Fibroblast of skin of abdomen (primary cell): Measurements from ENCODE around the gene ABHD11.
A peak's percentile ranks its signal among the peaks of the same experiment; 100 is the strongest.
"Not testable (repeated sequence)": the region's sequence is repeated elsewhere in the genome, so short reads cannot be mapped to it uniquely, and the experiment has no call there.

ENCODE experiments used
- DNase-seq: peaks from one replicate; pipeline ENCODE4 v3.0.0-alpha.2; 2013

ABHD11 gene

DNA sequence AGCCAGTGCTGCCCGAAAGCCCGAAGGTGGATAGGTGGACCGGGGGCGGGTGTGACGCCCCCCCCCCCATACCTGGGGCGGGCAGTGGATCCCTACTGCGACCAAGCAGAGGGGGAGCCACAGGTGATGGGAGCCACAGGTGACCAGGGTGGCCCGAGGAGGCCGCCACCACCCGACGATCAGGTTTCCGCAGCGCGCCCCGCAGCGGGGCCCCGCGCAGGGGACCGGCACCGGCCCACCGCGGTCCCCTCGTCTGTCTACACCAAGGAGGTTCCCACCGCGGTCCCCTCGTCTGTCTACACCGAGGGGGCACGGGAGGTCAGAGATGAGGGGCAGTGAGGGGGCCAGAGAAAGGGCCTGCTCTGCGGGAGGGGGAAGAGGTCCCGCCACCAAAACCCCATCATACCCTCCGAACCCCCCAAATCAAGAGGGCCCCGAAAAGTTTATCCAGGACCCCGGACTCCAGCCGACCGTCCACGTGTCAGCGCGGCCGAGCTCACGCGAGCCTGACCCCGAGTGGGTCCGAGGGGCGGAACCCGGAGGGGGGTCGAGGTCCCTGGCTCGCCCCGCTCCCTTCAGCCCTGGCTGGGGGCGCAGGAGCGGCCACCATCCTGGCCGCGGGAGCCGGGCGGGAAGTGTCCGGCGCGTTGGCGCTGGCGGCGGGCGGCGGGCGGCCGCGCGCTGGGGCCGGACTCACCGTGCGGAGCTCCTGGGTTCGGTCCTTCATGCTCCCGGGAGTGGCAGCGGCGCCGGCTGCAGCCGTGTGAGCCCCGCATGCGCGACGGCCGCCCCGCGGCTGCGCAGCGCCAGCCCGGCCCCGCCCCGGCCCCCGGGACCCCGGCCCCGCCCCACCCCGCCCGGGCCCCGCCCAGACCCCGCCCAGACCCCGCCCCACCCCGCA, 19.4 kb downstream of the ABHD11 start, which contains the start of gene STX1A:
TSS of gene STX1A (minus strand) at position 765 of the 901 bp plus-strand sequence. CDS start at position 727, 38 bp downstream.
- peak; percentile 71 for DNase-seq

DNA sequence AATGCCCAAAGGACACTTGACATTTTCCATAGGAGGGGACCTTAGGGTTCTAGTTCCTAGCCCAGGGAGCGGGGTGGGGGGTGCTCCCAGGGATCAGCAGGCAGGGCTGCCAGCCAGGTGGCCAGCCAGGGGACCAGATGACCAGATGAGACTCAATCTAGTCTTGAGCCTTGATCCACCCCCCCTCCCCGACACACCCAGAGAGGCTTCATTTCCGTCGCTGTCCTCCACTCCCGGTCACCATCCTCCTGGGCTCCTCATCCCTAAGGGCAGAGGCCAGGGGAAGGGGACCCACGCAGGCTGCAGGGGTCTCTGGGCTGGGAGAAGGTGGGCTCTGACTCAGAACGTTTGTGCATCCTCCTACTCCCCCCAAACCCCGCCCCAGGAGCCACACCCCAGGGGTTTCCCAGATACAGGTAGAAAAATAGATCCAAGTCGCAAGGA, 20.1 kb downstream of the ABHD11 start:
- DNase-seq = no peak

DNA sequence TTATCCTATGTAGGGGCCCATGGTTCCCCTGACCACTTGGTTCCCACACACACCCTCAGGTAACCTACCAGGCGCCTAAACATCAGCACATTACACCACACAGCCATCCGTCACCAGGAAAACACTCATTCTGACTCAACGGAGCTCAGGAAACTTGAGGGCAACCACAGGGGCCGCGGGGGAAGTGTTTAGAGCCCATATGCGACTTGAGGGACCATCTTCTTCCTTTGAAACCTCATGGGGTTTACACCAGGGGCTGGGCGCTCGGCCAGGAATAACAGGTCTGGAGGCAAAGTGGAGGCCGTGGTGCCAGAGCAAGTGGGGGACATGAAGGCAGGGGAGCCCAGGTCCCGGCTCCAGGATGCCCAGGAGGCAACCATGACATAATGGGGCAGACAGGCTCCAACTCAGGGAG, 20.6 kb downstream of the ABHD11 start:
- DNase-seq = peak; percentile 85

DNA sequence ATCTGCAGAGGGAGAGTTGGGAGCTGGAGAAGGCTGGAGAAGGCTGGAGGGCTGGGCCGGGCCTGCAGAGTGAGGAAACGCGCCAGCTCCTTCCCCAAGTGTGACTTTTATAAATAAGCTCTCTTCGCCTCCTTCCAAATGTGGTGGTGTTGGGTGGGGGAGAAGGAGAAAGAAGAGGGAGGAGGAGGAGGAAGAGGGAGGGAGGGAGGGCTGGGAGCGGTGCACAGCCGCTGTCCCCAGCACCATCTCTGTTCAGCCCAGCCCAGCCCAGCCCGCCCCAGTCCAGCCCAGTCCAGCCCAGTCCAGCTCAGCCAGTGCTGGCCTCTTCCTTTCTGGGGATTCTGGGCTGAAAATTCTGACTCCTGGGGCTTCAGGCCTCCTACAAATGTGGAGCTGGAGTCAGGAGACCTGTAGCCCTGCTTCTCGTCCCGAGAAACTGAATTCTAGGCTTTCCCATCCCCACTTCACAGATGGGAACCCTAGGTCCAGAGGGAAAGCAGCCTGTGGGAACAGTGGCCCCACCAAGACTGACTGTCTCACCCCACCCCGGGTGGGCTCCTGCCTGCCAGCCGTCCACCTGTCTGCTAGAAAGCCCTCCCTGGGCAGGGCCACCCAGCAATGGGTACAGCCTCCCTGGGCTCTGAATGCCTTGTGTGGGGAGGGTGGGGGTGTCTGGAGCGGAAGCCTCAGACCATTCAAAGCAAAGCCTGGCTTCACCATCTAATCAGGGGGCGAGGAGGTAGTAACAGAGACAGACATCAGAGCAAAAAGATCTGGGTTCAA, 21.4 kb downstream of the ABHD11 start:
- DNase-seq = peak; percentile 37

DNA sequence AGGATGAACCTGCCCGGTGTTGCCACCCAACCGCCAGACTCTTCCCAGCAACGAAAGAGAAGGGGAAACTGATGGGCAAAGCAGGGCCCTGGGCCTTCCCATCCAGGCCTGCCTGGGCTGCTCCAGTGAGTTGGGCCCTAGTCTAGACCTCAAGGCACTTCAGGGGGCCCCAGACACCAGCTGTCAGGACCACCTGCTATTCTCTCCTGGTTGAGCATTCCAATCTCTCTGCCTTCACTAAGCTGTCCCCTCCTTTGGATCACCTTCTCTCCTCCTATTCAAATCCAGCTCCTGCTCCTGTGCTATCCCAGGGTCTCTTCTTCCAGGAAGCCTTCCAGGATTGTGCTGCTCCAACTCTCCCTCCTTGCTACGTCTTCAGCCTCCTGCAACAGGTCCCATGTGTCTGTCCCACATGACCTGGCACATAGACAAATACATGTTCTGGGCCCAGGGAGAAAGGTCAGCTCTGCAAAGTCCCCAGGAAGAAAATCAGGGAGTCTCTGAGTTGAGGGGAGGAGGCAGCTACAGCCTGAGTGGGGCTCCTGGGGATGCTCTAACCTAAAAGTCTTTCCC, 22.2 kb downstream of the ABHD11 start:
- no peak for DNase-seq

DNA sequence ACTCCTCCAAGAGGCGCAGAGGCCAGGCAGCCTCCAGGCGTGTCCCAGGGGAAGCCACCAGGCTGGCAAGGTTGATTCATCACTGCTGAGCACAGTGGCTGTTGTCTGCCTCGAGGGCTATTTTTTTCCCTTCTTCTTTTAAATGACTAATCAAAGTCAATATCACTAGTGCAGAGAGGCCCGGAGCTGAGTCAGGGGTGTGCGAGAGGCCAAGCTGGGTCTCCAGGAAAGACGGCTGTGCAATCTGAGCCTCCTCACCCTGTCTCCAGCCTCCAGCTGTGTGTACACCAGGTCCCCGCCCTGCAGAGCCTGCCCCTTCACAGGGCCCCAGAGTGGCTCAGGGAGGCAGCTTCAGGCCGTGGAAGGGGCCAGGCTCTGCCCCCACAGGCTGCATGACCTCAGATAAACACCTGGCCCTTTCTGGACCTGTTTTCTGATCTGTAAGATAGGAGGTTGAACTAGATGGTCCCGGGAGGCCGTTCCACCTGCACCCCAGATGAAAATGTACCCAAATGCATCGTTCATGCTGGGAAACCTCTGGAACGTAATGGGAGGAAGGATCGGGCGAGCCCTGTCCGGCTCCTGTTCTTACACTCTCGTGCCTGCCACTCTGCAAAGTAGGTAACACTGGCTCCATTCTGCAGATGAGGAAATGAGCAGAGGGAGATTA, 22.8 kb downstream of the ABHD11 start:
- DNase-seq = peak; percentile 92

DNA sequence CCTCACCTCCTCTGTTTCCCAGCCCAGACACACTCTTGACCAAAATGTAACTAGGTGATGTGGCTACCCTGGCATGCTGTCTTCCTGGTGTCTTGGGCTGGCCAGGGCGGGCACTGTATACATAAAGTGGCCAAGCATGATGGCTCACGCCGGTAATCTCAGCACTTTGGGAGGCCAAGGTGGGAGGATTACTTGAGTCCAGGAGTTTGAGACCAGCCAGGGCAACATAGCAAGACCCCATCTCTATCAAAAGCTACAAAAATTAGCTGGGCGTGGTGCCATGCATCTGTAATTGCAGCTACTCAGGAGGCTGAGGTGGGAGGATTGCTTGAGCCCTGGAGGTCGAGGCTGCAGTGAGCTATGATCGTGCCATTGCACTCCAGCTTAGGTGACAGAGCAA, 25.3 kb downstream of the ABHD11 start:
- DNase-seq = not testable (repeated sequence)

DNA sequence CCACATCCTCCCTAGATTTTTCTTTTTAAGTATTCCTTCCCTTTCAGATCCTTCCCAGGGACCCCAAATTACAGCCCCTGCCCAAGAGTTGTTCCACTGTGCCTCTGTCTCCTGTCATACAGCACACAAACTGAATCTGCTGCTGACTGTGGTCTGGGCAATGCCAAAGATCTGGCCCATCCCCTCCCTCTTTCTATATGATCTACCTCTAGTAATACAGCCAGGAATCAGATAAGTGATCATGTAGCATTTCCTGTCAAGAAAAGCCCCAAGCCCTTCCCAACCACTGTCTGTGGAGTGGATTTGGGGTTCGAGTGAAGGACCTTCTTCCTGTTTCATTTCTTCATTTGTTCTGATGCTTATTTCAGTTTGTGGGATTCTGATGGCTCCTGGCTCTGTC, 25.8 kb downstream of the ABHD11 start:
- no peak for DNase-seq

DNA sequence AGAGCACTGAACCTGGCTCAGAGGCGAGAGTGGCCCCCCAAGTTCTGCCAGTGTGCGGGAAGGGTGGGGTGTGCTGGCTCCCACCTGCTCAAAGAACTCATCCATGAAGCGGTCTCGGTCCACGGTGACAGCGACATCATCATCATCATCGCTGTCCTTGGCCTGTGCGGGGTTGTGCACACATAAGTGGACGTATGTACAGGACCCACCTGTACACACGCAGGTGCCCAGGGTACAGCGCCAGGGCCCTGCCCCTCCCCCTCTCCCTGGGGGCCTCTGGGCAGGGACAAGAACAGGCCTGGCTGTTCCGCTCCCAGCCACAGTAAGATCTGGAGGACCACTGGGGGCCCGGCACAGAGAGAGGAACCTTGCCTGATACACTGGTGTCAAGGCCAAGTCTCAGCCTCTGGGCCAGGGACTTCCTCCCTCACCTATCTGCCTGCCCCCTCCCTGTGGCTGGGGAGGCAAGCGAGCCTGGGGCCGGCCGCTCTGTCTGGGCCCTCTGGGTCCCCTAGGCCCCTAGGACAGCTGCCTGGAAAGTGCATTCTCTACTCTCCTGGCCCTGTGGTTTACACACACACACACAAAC, 29.5 kb downstream of the ABHD11 start:
- no peak for DNase-seq

DNA sequence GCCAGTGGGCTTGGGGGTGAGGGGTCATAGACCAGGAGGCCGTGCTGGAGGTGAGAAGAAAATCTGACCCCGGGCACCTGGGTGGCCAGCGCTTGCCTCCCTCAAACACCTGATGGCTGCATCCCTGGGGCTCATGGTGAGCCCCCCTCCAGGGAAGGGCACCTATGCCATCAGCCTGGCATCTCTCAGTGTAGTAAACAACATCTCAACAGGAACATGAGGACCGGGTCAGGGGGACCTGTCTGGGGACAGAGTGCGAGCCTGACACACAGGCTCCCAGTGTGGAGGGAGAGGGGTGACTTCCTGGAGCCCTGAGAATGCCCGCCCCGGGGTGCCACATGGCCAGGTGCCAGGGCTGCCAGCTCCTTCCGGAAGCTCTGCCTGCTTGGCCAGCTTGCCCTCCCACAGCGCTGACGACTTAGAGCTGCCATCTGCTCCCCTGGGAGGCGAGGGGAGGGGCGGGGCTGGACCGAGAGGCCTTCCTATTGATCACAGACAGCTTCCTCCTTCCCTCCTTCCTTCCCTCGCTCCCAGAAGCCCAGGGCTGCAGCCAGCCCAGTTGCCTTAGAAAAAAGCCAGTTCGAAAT, 31.5 kb downstream of the ABHD11 start:
- DNase-seq = peak; percentile 33

DNA sequence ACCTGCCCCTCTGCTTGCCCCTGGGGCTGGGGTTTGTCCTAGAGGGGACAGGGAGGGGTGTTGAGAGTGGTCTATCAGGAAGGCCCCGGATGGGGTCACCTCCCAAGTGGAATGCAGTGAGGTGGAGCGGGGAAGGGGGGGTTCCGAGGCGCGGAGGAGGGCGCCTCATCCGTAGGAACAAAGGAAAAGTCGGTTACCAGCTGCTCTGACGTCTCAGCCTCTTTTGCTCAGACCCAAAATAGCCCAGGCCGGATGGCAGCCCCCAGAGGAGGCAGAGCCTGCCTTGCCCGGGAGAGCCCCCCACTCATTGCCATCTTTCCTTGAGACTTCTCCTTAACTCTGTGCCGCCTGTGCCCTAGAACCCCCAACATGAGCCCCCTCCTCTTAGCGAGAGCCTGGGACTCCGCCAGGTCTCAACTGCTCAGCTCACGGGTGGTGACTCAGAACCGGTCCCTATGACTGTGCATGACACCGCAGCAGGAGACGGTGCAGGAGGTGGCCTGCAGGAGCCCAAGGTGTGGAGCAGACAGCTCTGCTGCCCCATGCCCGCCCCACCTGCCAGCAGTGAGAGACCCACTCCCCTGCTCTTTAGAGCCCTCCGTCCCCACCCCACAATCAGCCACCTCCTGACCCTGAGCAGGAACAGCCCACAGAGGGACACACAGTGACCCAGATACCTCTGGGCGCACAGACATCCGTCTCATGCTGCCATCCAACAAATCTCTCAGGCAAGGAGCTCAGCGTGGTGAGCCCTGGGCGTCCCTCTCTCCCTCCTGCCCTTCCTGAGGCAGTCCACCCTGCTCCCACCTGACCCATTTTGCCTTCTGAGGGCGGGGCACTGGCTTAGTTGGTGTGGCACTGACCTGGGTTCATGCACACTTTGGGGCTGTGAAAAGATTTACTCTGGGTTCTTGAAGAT, 32.2 kb downstream of the ABHD11 start:
- peak; percentile 51 for DNase-seq

DNA sequence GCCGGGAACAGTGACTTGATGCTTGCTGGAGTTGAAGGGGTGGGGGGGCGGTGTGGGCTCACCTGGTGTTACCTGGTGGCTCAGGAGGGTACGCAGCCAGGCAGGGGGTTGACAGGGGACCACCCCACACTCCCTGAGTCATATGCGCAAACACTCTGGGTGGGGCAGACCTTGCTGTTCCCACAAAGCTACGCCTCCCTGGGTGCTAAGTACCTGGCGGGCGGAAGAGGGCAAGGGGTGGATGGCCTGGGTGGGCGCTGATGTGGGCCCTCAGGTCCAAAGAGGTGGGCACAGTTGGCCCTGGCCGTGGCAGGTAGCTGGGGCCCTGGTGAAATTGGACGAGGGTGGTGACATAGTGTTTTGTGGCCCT, 33.1 kb downstream of the ABHD11 start:
- no peak for DNase-seq

DNA sequence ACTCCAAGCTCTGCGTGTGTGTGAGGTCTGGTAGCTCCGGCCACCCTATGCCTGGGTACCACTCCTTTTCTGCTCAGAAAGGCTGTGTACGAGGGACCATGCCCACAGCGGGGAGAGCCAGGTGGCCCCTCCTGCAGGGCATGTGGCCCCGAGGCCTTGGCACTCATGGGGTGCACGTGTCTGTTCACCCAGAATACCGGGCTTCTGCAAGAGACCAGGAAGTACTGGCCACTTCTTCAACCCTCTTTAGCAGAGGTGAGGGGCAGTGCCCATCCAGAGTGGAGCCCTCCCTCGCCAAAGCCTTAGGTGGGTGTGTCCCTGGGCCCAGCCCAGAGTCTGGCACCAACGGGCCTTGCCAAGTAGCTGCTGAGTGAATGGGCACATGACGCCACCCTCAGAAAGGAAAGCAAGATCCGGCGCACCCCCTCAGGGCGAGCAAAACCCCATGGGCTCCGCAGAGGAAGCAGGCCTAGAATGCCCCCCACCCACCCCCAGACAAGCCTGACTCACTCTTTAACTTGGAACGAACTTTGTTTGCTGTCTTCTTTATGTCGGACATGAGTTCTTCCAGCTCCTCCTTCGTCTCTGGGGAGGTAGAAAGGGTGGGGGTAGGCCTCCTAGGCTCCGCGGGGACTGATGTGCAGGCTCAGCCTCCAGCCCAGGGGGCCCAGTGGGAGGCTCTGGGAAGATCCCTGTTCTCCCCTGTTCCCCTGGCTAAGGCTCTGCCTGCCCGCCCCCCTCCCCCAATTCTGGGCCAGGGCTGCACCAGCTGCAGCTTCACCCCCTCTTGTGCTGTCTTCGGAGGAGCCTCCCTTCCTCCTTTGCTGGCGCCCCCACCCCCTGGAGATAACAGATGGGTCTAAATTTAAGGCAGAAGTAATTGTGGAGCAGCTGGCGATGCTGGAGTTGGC, 33.7 kb downstream of the ABHD11 start:
- DNase-seq = peak; percentile 89

DNA sequence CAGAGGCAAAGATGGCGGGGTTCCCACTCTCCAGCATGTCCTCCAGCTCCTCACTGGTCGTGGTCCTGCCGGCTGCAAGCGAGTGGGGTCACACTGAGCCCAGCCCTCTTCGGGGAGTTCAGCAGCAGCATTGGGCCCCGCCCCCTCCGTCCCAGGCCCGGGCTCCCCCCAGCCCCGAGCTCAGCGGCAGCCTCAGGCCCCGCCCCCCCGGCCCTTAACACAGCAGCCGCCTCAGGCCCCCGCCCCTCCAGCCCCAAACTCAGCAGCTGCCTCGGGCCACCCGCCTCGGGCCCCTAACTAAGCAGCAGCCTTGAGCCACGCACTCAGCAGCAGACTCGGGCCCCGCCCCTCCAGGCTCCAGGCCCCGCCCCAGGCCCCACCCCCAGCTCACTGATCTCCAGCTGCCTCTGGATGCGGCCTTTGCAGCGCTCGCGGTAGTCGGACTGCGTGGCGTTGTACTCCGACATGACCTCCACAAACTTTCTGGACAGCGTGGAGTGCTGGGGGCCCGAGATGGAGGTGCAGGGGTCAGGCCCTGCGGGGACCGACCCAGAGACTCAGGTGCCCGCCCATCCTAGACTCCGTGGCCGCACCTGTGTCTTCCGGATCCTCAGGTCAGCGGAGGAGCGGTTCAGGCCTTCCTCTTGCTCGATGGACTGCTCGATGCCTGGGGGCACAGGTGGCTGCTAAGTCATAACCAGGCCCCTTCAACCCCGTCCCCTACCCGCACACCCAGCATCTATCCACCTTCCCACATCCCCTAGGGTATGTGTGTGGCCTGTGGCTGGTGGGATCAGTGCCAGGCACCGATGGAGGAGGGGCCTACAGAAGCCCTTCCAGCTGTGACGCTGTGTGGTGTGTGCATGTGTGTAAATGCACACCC, 34.6 kb downstream of the ABHD11 start:
- peak; percentile 74 for DNase-seq

DNA sequence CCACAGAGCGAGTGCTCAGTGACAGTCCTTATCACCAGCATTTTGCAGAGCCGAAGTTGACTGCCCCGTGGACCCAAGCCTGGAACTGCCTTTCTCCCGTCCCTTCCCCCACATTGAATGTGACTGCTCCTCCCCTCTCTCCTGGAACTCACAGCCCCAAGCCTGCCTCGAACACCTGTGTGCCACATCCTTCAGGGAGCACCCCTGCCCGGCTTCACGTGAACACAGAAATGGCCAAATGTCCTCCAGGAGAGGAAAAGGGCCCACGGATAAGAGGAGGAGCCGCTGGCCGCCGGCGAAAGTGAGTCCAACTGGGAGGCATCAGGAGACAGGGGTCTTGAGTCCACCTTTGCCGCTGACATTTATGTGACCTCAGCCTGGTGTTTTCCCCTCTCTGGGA, 35.4 kb downstream of the ABHD11 start:
- no peak for DNase-seq

DNA sequence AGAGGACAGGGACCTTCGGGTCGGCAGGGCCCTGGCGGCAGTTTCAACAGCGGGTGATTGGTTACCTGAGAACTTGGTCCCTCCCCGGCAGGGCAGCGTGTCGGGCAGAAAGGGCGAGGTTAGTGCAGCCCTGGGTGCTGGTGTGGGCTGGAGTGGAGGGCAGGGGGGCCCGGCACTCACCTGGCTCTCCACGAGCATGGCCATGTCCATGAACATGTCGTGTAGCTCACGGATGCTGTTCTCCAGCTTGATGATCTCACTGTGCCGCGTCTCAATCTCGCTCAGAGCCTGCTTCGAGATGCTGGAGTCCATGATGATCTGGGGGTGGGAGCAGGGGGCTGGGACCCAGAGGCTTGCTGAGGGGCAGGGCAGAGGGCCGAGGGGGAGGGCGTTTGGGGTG, 35.9 kb downstream of the ABHD11 start:
- no peak for DNase-seq

DNA sequence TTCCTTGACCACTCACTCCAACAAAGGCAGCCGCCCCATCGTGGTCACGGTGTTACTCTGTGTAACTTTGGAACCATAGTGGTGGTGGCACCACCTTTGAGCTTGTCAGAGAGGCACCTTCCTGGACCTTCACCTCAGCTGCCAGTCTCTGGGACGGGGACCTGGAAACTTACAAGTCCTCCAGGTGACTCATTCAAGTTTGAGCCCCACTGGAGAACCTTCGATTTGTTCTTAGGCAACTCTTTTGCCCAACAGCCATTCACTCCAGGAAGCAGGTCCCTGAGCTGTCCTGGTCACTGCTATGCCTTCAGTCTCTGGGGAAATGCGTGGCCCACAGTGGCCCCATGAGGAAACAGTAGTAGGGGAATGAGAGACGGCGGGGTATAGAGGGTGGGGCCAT, 36.4 kb downstream of the ABHD11 start:
- no peak for DNase-seq

DNA sequence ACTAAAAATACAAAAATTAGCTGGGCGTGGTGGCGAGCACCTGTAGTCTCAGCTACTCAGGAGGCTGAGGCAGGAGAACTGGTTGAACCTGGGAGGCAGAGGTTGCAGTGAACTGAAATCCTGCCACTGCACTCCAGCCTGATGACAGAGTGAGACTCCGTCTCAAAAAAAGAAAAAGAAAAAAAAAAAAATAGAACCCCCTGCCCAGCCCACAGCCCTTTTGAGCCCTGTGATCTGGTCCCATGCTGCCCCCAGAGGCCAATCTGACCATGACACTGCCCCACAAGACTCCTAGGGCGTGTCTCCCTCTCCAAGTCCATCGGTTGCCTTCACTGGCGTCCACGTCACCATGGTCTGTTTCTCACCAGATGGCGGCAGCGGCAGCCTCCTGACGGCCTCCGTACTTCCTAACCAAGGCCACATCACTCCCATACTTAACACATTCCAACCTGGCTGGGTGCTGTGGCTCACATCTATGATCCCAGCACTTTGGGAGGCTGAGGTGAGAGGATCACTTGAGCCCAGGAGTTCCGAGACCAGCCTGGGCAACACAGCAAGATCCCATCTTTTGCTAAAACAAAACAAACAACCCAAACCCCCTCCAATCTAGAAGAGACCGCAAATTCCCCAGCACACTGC, 37.1 kb downstream of the ABHD11 start:
- DNase-seq = peak; percentile 77
